Stimulated activated effector memory CD8-positive, alpha-beta T cell treated with anti-CD3 and anti-CD28 coated beads, Interleukin-12 subunit alpha, Interleukin-12 subunit beta, amount 100 ng/mL, for 72 hours (primary cell): ENCODE measurements around the gene CYP1A1.

Experiments
- ATAC-seq: fragments of 150-1000 bp; cut with Tn5 transposase; 2 replicates; pipeline ENCODE4 v1.10.0; 2021
- DNase-seq, 2 donors: peaks; one replicate each; pipeline ENCODE4 v3.0.0; 2021 to 2022; ENCODE audit warnings: low spot score in 2 of 2
- H3K27ac Mint-ChIP-seq: one replicate; pipeline ENCODE4 v1.8.0; 2022; ENCODE audit warnings: mild to moderate bottlenecking, mixed read lengths
- H3K36me3 Mint-ChIP-seq: one replicate; pipeline ENCODE4 v1.8.0; 2022; ENCODE audit warnings: mild to moderate bottlenecking, mixed read lengths
- H3K4me1 Mint-ChIP-seq: one replicate; pipeline ENCODE4 v1.8.0; 2022; ENCODE audit warnings: mixed read lengths
- H3K4me3 Mint-ChIP-seq: one replicate; pipeline ENCODE4 v1.8.0; 2022; ENCODE audit warnings: mild to moderate bottlenecking, mixed read lengths
- H3K9me3 Mint-ChIP-seq: one replicate; pipeline ENCODE4 v1.8.0; 2022; ENCODE audit warnings: mixed read lengths

Gene CYP1A1, protein sequence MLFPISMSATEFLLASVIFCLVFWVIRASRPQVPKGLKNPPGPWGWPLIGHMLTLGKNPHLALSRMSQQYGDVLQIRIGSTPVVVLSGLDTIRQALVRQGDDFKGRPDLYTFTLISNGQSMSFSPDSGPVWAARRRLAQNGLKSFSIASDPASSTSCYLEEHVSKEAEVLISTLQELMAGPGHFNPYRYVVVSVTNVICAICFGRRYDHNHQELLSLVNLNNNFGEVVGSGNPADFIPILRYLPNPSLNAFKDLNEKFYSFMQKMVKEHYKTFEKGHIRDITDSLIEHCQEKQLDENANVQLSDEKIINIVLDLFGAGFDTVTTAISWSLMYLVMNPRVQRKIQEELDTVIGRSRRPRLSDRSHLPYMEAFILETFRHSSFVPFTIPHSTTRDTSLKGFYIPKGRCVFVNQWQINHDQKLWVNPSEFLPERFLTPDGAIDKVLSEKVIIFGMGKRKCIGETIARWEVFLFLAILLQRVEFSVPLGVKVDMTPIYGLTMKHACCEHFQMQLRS

DNA sequence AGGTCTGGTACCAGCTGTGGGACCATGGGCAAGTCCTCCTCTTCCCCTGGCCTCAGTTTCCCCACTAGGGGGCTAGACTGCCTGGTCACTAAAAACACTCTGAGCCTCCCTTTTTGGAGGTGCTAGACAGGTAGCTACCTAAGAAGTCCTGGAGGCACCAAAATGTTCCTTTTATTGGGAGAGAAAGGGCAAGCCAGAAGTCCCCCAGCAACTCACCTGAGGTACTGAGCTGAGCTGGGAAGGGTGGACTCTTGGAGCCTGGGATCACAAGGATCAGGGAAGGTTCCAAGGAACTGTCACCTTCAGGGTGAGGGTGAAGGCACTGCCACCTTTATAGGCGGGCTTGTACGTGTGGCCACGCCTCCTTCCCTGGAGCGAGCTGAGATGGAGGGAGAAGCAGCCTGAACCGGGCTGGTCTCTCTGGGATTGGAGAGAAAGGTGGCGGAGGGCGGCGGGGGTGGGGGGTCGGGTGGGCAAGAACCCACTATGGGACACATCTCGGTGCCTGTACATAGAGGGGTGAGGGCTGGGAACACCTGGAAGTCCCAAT lies at the start of gene CYP1A1:
Gene CYP1A1 (minus strand): TSS at position 304 of the 550 bp plus-strand sequence. CDS start 2,431 bp downstream, outside the sequence.
- peak in 1 of 2 donors; percentile 61 for DNase-seq
- Mint-ChIP-seq H3K4me3 (peak within 1 kb of the TSS; percentile 72), H3K9me3 (no peaks in the 10 kb centered on the region), H3K27ac (peak within 1 kb of the TSS; percentile 88), H3K36me3 (no peaks in the 10 kb centered on the region), H3K4me1 (peaks cover 23% of the 10 kb centered on the region)
- ATAC-seq, result peak; percentile 52

DNA sequence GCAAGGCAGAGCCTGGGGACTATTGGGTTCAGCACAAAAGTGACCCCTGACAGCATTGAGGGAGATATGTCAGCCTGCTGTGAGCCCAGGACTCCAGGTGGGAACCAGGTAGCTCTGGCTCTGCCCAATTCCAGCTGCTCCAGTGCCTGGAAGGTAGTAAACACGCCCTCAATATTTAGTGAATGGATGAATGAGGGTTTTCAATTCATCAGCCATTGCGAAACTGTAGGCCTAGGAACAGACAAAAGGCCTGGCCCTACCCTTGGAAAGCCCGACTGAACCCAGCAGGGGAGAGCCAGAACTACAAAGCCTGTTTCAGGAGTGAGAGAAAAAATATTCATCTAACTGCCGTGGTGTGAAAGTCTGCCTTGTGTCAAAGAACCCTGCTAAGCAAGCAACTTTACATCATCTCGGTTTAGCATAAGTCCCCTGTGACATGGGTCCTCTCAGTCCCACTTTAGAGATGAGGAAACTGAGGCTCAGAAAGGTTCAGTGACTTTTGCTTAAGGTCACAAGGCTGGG lies 48.5 kb upstream of the CYP1A1 start:
- H3K9me3 Mint-ChIP-seq, result no peaks in the 10 kb centered on the region
- H3K36me3 Mint-ChIP-seq, result peaks cover 6% of the 10 kb centered on the region
- peaks cover 35% of the 10 kb centered on the region for H3K4me1 Mint-ChIP-seq
- no peak overlapping the region for H3K4me3 Mint-ChIP-seq
- no peak for DNase-seq
- no peak for ATAC-seq
- H3K27ac Mint-ChIP-seq, result peak overlapping the region; percentile 76

DNA sequence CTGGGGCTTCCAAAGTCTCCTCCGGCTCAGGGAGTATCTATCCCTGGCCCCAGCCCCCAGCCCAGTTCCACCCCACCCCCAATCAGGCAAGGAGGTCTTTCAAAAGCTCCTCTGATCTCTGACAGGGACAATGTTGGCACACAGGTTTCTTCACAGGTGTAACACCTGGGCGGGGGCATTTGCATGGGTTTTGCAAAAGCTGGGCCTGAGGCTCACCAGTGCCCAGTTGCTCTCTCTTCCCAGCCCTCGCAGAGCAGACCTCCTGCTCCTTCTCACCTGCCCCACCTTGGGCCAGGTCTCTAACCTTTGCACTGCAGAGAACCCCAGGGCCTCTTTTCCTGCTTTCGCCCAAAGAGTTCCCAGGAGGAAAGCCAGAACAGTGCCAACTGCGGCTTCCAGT lies 48.0 kb upstream of the CYP1A1 start:
- H3K4me1 Mint-ChIP-seq, result peaks cover 34% of the 10 kb centered on the region
- no peaks in the 10 kb centered on the region for H3K9me3 Mint-ChIP-seq
- DNase-seq (no peak), ATAC-seq (no peak)
- peak overlapping the region; percentile 76 for H3K27ac Mint-ChIP-seq
- peaks cover 6% of the 10 kb centered on the region for H3K36me3 Mint-ChIP-seq
- no peak overlapping the region for H3K4me3 Mint-ChIP-seq

DNA sequence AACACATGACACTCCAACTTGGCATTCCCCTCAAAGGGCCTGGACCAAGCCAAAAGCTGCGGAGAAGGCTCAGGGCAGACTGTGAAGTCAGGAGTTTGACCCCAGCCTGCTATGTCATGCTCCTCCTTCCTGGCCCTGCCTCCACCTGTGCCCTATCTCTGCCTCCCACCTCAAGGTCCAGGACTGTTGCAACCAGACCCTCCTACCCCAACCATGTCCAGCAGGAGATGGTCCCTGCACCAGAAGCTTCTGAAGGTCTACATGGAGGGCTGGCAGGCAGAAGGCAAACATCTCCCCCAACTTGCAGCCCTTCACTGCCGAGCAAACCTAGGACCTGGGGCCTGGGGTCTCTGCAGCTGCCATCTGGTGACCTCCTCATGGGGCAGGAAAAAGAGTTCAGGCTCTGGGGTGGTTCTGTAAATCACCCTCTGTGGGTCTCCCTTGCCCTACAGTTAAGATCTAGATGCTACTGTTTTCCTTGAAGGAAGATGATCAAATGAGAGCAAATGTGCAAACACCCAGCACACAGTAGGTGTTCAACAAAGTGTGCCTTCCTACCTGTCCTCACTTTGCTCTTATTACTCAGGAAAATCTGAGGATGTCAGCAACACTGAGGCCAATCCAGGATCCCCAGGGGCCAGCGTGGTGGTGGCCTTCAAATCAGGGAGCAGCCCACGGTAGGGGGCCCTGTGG lies 45.0 kb upstream of the CYP1A1 start:
- Mint-ChIP-seq H3K27ac (peak overlapping the region; percentile 75), H3K4me1 (peaks cover 14% of the 10 kb centered on the region), H3K36me3 (no peaks in the 10 kb centered on the region), H3K4me3 (no peak overlapping the region), H3K9me3 (no peaks in the 10 kb centered on the region)
- ATAC-seq (no peak), DNase-seq (no peak)

DNA sequence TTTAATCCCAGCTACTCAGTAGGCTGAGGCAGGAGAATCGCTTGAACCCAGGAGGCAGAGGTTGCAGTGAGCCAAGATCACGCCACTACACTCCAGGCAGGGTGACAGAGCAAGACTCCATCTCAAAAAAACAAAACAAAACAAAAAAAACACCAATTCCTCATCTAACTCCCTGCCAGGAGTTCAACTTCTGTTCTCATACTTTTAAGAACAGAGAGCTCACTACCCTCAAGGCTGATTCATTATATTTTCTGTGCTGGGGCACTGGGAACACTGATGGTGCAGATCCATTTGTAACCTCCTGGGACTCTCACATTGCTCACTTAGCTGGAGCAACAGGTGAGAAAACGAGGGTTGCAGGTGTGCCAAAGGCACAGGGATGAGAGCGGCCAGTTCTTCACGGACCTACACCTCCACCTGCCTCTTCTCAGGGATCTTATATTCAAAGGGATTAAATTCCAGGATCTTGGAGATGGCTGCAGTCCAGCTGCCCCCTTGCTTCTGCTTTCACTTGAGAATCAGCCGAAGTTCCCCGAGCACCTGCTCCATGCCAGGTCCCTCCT lies 44.2 kb upstream of the CYP1A1 start:
- no peak for DNase-seq
- Mint-ChIP-seq H3K4me3 (no peak overlapping the region), H3K36me3 (no peaks in the 10 kb centered on the region), H3K4me1 (peaks cover 14% of the 10 kb centered on the region), H3K27ac (no peak overlapping the region), H3K9me3 (no peaks in the 10 kb centered on the region)
- ATAC-seq, result no peak

DNA sequence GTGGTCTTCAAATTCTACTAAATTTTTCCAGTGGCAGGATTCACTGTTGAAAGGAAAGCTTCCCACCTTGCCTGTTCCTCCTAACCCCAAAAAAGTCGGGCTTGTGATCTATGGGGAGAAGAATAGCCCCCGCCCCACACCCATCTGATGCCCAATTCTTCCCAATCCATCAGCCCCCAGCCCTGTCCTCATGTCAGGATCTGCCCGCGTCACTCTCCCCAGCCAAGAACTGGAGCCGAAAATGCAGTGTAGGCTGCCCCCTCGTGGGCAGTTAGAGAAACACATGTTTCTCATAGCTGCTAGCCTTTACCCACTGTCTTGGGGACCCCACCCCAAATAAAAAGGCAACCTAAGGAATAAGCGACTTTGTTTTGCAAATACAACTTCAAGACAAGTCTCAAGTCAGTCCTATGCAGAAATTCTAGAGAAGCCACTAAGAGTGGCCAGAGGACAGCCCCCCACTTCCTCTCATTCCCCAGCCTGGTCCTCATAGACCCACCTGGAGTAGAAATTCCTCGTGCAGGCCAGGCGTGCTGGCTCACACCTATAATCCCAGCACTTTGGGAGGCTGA lies 43.5 kb upstream of the CYP1A1 start:
- H3K9me3 Mint-ChIP-seq, result no peaks in the 10 kb centered on the region
- peak in 1 of 2 donors; percentile 78 for DNase-seq
- peaks cover 14% of the 10 kb centered on the region for H3K4me1 Mint-ChIP-seq
- H3K27ac Mint-ChIP-seq, result no peak overlapping the region
- peak; percentile 56 for ATAC-seq
- peak overlapping the region; percentile 16 for H3K4me3 Mint-ChIP-seq
- H3K36me3 Mint-ChIP-seq, result no peaks in the 10 kb centered on the region

DNA sequence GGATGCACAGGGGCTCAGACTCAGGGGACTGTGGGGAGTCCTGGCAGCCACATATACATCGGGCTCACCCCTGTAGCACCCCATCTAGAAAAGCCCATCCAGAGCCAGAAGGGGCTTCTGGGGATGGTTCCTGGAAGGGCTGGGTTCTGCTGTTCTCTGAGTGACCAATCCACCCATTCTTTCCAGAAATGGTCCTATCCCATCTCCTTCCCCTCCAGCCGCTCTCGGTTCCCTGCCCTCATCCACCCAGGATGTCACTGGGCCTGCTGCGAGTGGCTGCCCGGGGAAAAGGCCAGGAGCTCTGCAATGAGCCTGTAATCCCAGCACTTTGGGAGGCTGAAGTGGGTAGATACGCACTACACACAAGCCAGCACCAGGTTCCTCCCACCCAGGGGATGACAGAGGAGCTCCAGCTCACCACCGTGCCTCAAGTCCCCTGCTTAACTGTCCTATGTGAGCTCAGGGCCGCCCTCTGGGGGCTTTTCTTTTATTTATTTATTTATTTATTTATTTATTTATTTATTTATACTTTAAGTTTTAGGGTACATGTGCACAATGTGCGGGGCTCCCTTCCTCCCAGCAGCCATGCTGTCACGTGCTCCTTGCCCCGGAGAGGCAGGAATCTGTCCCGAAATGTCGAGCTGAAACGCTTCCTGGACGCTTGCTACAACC lies 42.9 kb upstream of the CYP1A1 start:
- Mint-ChIP-seq H3K9me3 (no peaks in the 10 kb centered on the region), H3K4me1 (peaks cover 14% of the 10 kb centered on the region), H3K36me3 (no peaks in the 10 kb centered on the region), H3K27ac (no peak overlapping the region), H3K4me3 (peak overlapping the region; percentile 16)
- ATAC-seq, result no peak
- no peak for DNase-seq

DNA sequence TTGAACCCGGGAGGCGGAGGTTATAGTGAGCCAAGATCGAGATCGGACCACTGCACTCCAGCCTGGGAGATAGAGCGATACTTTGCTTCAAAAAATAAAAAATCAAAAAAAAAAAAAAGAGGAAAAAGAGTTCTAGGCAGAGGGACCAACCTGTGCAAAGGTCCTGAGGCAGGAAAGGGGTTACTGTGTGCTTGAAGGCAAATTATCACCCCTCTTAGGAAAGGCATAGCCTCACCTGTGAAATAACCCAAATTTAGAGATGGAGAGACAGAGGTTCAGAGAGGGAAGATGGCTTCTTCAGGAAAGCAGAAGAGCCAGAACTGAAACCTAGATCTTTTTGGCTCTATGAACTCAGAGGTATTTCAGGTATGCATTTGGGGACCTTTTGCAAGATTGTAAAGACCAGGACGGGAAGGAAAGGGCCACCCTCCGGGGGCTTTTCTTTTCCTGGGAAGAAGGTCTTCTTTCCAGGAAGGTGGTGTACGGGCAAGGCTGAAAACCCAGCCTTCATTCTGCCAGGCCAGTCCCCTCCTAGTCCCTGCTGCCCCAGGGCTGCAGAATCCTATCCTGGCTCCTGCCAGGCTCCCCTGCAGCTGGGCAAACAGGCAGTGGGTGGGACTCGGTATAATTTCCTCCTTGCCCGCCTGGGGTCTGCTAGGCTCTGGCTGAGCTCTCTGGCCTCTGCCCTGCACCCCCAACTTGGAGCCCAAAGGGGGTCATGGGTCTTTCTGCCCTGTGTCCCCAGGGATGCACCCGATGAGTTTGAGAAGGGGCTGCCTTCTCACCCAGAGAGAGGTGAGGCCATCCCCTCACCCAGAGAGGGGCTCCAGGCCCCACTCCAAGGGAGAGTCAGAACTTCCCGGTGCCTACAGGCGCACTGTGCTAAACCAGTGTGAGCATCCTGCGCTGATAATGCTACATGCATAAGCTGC lies 42.1 kb upstream of the CYP1A1 start:
- no peaks in the 10 kb centered on the region for H3K9me3 Mint-ChIP-seq
- DNase-seq (no peak), ATAC-seq (no peak)
- H3K4me1 Mint-ChIP-seq, result peaks cover 14% of the 10 kb centered on the region
- H3K27ac Mint-ChIP-seq, result no peak overlapping the region
- H3K36me3 Mint-ChIP-seq, result no peaks in the 10 kb centered on the region
- H3K4me3 Mint-ChIP-seq, result no peak overlapping the region

DNA sequence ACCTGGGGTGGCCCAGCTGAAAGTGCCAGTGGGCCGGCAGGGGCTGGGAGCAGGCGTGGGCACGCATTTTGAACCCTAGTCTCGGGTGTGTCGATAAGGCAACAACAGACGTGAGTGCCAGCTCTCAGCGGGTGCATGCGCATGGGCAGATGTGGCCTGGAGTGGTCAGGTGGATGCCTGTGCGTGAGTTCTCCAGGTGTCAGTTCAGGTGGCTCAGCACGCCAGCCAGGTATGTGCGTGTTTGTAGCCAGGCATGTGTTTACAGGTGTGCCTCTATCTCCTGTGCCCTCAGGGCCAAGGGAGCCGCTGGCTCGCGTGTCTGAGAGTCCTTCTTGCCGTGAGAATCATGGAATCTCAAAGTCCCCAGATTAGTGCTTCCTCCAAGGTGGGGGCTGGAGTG lies 38.1 kb upstream of the CYP1A1 start:
- ATAC-seq (no peak), DNase-seq (no peak)
- Mint-ChIP-seq H3K9me3 (no peaks in the 10 kb centered on the region), H3K4me1 (no peaks in the 10 kb centered on the region), H3K27ac (no peak overlapping the region), H3K36me3 (no peaks in the 10 kb centered on the region), H3K4me3 (no peak overlapping the region)

DNA sequence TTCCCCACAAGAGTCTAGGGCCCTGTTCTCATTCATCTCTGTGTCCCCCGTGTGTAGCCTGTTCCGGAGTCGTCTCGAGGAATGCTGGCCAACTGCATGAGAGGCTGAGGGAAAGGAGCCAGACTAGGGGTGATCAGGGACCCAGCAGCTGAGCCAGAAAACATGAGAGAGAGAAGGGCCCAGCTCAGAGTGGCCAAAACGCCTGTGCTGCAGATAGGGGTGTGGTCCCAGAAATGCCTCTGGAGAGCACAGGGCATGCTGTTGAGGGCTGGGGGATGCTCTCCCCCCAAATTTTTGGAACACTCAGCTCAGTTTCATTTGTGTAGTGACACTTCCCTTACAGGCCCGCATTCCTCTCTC lies 37.4 kb upstream of the CYP1A1 start:
- Mint-ChIP-seq H3K4me1 (no peaks in the 10 kb centered on the region), H3K27ac (no peak overlapping the region), H3K4me3 (no peak overlapping the region), H3K9me3 (no peaks in the 10 kb centered on the region), H3K36me3 (no peaks in the 10 kb centered on the region)
- ATAC-seq (no peak), DNase-seq (no peak)

DNA sequence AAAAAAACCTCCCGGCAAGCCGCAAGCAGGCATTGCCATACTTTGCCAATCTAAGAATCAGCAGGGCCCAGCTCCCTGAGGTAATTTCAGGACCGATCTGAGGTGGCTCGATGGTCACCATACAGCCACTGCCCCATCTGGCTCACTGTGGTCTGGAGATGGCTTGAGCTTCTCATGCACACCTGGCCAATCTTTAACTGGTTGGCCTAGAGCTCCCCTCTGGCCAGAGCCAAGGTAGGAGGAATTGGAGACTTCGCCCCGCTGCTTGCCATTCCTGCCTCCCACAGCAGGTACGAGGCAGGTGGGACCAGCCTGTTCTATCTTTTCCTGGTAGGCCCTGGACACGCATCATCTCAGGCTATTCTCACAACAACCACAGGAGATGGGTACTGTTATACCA lies 33.4 kb upstream of the CYP1A1 start:
- DNase-seq, result no peak
- H3K36me3 Mint-ChIP-seq, result no peaks in the 10 kb centered on the region
- H3K27ac Mint-ChIP-seq, result no peak overlapping the region
- no peaks in the 10 kb centered on the region for H3K9me3 Mint-ChIP-seq
- no peak overlapping the region for H3K4me3 Mint-ChIP-seq
- no peaks in the 10 kb centered on the region for H3K4me1 Mint-ChIP-seq
- ATAC-seq, result no peak

DNA sequence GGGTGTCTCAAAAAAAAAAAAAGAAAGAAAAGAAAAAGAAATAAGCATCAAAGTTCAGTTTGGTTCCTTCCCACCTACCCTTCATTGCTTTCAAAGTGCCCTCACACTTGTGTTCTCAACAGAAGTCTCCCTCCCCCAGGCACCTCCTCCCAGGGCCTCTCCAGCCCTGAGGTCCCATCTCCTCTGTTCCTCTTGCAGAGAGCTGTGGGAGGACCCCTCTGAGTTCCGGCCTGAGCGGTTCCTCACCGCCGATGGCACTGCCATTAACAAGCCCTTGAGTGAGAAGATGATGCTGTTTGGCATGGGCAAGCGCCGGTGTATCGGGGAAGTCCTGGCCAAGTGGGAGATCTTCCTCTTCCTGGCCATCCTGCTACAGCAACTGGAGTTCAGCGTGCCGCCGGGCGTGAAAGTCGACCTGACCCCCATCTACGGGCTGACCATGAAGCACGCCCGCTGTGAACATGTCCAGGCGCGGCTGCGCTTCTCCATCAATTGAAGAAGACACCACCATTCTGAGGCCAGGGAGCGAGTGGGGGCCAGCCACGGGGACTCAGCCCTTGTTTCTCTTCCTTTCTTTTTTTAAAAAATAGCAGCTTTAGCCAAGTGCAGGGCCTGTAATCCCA lies 29.4 kb upstream of the CYP1A1 start:
- Mint-ChIP-seq H3K4me3 (no peak overlapping the region), H3K36me3 (no peaks in the 10 kb centered on the region), H3K9me3 (no peaks in the 10 kb centered on the region), H3K27ac (no peak overlapping the region), H3K4me1 (no peaks in the 10 kb centered on the region)
- no peak for DNase-seq
- ATAC-seq, result no peak

DNA sequence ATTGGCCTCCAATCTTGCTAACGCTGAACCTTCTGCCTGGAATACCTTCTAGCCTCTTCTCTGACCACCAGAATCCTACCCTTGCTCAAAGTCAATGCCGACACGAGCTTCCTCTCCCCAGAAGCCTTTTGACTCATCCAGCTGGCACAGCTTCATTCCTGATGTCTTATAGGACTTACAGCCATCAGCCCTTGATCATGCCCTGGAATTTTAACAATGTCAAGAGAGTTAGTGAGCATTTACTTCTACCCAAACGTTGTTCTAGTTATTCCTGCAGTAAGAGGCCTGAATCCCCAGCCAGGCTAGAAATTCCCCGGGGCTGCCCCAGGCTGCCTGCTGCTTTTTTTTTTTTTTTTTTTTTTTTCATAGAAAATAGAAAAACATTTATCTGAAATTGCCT lies 27.2 kb upstream of the CYP1A1 start:
- Mint-ChIP-seq H3K9me3 (no peaks in the 10 kb centered on the region), H3K27ac (no peak overlapping the region), H3K4me1 (no peaks in the 10 kb centered on the region)

More for the DNA sequence above, 27.2 kb upstream of the CYP1A1 start:
- no peaks in the 10 kb centered on the region for H3K36me3 Mint-ChIP-seq
- ATAC-seq (no peak), DNase-seq (no peak)
- no peak overlapping the region for H3K4me3 Mint-ChIP-seq
